Glutamatergic neuron (in vitro differentiated cells): ENCODE data around the gene FOSL2. TPM values are rescaled to one million over a fixed set of nuclear protein-coding genes. Genes with fewer than 3 reads are reported as not detected.

Experiments used
- DNase-seq: peaks from one replicate; pipeline ENCODE4 v3.0.0; 2022
- H3K27ac Mint-ChIP-seq: one replicate; pipeline ENCODE4 v1.8.0; 2020; ENCODE audit warnings: mild to moderate bottlenecking, mixed read lengths, inconsistent platforms; ENCODE audit not compliant: unreplicated experiment
- H3K27me3 Mint-ChIP-seq: one replicate; pipeline ENCODE4 v1.8.0; 2020; ENCODE audit warnings: mild to moderate bottlenecking, moderate library complexity, mixed read lengths, inconsistent platforms; ENCODE audit not compliant: unreplicated experiment
- H3K36me3 Mint-ChIP-seq: one replicate; pipeline ENCODE4 v1.8.0; 2020; ENCODE audit warnings: mild to moderate bottlenecking, mixed read lengths, inconsistent platforms; ENCODE audit not compliant: unreplicated experiment
- H3K4me1 Mint-ChIP-seq: one replicate; pipeline ENCODE4 v1.8.0; 2020; ENCODE audit warnings: mild to moderate bottlenecking, low read depth, mixed read lengths, inconsistent platforms; ENCODE audit not compliant: unreplicated experiment
- H3K4me3 Mint-ChIP-seq: one replicate; pipeline ENCODE4 v1.8.0; 2020; ENCODE audit warnings: mild to moderate bottlenecking, mixed read lengths, inconsistent platforms; ENCODE audit not compliant: unreplicated experiment
- H3K9me3 Mint-ChIP-seq: one replicate; pipeline ENCODE4 v1.8.0; 2020; ENCODE audit warnings: mild to moderate bottlenecking, moderate library complexity, mixed read lengths, inconsistent platforms; ENCODE audit not compliant: unreplicated experiment
- CTCF ChIP-seq: fragments of 200-600 bp; sonication (generic); IDR thresholded peaks from one replicate; pipeline ENCODE4 v1.5.0; 2021; ENCODE audit not compliant: partially characterized antibody, unreplicated experiment
- total RNA-seq: library from RNA; stranded (reverse); fragmentation: NEBNext Ultra II Directional; extraction: Animal tissue kit (Norgen Biotek cat#: 25700); gene quantifications from one replicate; pipeline ENCODE4 v1.2.1, GENCODE V29; 2021; ENCODE audit not compliant: unreplicated experiment

The FOSL2 gene
- total RNA-seq, 1 donor from 2014 or later = 2.6 TPM

DNA sequence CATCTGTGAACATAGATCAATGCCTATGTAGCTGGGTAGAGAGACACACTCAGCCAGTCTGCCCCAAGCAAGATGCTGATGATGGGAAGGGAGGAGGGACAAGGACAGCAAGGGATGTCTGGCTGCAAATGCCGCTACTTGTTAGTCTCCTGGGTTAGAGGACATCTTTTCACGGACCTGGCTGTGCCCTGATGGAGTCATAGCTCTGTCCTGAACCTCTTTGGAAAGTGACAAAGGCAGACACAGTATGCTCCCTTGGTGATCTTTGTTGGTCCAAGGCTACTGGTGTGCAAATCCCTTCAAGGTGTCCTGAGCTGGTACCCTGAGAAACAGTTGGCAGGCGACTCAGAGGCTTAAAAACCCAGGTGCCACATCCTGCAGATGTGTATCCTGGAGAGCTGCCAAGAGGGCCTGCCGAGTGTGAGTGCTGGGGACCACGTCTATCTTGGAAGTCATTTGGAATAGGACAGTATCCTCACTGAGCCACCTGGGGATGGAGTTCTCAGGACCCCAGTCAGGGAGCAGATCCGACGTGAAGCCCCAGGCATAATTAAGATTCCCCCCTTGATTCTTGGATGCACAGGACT lies 10.8 kb downstream of the FOSL2 start:
- Mint-ChIP-seq H3K9me3 (no peaks in the 10 kb centered on the region), H3K27ac (no peak overlapping the region), H3K4me1 (peaks cover 3% of the 10 kb centered on the region), H3K4me3 (no peak overlapping the region), H3K36me3 (no peaks in the 10 kb centered on the region), H3K27me3 (no peaks in the 10 kb centered on the region)
- DNase-seq = no peak
- TF ChIP-seq CTCF = no peak

DNA sequence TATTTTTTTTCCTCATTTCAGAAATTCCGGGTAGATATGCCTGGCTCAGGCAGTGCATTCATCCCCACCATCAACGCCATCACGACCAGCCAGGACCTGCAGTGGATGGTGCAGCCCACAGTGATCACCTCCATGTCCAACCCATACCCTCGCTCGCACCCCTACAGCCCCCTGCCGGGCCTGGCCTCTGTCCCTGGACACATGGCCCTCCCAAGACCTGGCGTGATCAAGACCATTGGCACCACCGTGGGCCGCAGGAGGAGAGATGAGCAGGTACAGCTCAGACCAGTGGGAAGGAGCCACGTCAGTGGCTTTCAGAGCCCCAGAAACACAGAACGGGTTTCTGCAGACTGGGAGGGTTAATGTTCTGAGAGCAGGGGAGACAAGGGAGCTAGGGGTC lies 11.4 kb downstream of the FOSL2 start:
- H3K4me3 Mint-ChIP-seq = no peak overlapping the region
- no peak for TF ChIP-seq CTCF
- no peak overlapping the region for H3K27ac Mint-ChIP-seq
- no peaks in the 10 kb centered on the region for H3K36me3 Mint-ChIP-seq
- DNase-seq = no peak
- no peaks in the 10 kb centered on the region for H3K27me3 Mint-ChIP-seq
- no peaks in the 10 kb centered on the region for H3K9me3 Mint-ChIP-seq
- H3K4me1 Mint-ChIP-seq = peaks cover 3% of the 10 kb centered on the region

DNA sequence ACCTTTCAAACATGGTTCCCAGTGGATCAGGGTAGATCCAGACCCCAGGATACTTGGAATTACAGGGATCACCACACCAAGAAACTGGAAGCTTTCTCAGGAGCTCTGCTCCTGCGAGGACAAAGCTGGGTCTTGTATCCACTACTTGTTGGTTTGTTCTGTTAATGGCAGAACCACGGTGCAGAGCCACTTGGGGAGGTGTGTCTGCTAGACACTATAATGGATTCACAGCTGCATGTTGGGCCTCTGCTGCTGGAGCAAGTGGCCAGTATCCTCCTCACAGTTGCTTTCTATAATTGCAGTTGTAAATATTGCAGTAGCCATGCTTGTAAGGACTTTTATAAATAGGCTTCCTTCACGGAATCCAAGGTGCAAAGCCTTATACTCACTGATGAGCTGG lies 12.9 kb downstream of the FOSL2 start:
- H3K27me3 Mint-ChIP-seq = no peaks in the 10 kb centered on the region
- H3K4me3 Mint-ChIP-seq = no peak overlapping the region
- no peak for DNase-seq
- no peaks in the 10 kb centered on the region for H3K36me3 Mint-ChIP-seq
- H3K9me3 Mint-ChIP-seq = no peaks in the 10 kb centered on the region
- H3K4me1 Mint-ChIP-seq = no peaks in the 10 kb centered on the region
- H3K27ac Mint-ChIP-seq = no peak overlapping the region
- no peak for TF ChIP-seq CTCF

GRCh38 chr2:28406276-28407096 lies 13.8 kb downstream of the FOSL2 start:
- no peaks in the 10 kb centered on the region for H3K9me3 Mint-ChIP-seq
- no peak for DNase-seq
- H3K4me3 Mint-ChIP-seq = no peak overlapping the region
- peaks cover 1% of the 10 kb centered on the region for H3K27me3 Mint-ChIP-seq
- TF ChIP-seq CTCF = no peak
- H3K27ac Mint-ChIP-seq = no peak overlapping the region
- H3K4me1 Mint-ChIP-seq = no peaks in the 10 kb centered on the region
- no peaks in the 10 kb centered on the region for H3K36me3 Mint-ChIP-seq
